Esophagus (tissue), 2 donors: ENCODE measurements around the gene CACNA1I. TPM values are rescaled to one million over a fixed set of nuclear protein-coding genes. Genes with fewer than 3 reads are reported as not detected.
"Not testable (repeated sequence)": the region's sequence is repeated elsewhere in the genome, so short reads cannot be mapped to it uniquely, and the experiment has no call there.

Experiments
- H3K27ac ChIP-seq, 2 donors: one replicate each; pipeline ENCODE4 v1.5.1; 2013; ENCODE audit warnings: low read depth in 2 of 2, mild to moderate bottlenecking in 2 of 2, inconsistent platforms in 1 of 2, low read length in 1 of 2, moderate library complexity in 1 of 2
- H3K27me3 ChIP-seq, 2 donors: one replicate each; pipeline ENCODE4 v1.6.1; 2013; ENCODE audit warnings: low read length in 2 of 2, control low read depth in 1 of 2, mild to moderate bottlenecking in 1 of 2; ENCODE audit not compliant: insufficient read depth in 2 of 2, control insufficient read depth in 1 of 2
- H3K36me3 ChIP-seq, 2 donors: one replicate each; pipeline ENCODE4 v1.6.1; 2013; ENCODE audit warnings: low read length in 1 of 2; ENCODE audit not compliant: control insufficient read depth in 2 of 2, insufficient read depth in 2 of 2
- H3K4me1 ChIP-seq, 2 donors: one replicate each; pipeline ENCODE4 v1.6.1; 2013; ENCODE audit warnings: low read length in 1 of 2; ENCODE audit not compliant: control insufficient read depth in 2 of 2, insufficient read depth in 2 of 2
- H3K4me3 ChIP-seq, 2 donors: one replicate each; pipeline ENCODE4 v1.5.1; 2013; ENCODE audit warnings: low read length in 2 of 2, mild to moderate bottlenecking in 2 of 2, low read depth in 1 of 2, moderate library complexity in 1 of 2
- H3K9me3 ChIP-seq, 2 donors: one replicate each; pipeline ENCODE4 v1.6.1; 2013; ENCODE audit warnings: mild to moderate bottlenecking in 2 of 2, low read depth in 1 of 2, low read length in 1 of 2, moderate library complexity in 1 of 2; ENCODE audit not compliant: control insufficient read depth in 2 of 2, insufficient read depth in 1 of 2
- WGBS, 2 donors: extraction: QIAGEN DNeasy Blood & Tissue Kit; methylation state at CpG; one replicate each; pipeline ENCODE4 v1.1.7; 2013; 5-methylcytosine and 5-hydroxymethylcytosine counted together
- polyA plus RNA-seq, 2 donors: library from polyadenylated mRNA; stranded (reverse); fragments of 200-250 nt; gene quantifications; one replicate each; pipeline ENCODE4 v1.2.3, GENCODE V29; 2013
- donor health status: healthy with polysubstance abuse.
- donor health status: Bipolar disorder and iron deficiency.

Gene CACNA1I
- polyA plus RNA-seq, 2 donors, result 0.09 to 0.37 TPM

DNA sequence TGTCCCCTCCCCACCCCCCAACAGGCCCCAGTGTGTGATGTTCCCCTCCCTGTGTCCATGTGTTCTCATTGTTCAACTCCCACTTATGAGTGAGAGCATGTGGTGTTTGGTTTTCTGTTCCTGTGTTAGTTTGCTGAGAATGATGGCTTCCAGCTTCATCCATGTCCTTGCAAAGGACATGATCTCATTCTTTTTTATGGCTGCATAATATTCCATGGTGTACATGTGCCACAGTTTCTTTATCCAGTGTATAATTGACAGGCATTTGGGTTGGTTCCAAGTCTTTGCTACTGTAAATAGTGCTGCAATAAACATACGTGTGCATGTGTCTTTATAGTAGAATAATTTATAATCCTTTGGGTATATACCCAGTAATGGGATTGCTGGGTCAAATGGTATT is 163.5 kb downstream of the CACNA1I start:
- not testable (repeated sequence) for H3K27me3 ChIP-seq, H3K27ac ChIP-seq, H3K4me3 ChIP-seq, H3K4me1 ChIP-seq, H3K9me3 ChIP-seq, H3K36me3 ChIP-seq
- 67 to 72% methylated on average over 1 of the region's 1 CpG for WGBS, 2 donors

DNA sequence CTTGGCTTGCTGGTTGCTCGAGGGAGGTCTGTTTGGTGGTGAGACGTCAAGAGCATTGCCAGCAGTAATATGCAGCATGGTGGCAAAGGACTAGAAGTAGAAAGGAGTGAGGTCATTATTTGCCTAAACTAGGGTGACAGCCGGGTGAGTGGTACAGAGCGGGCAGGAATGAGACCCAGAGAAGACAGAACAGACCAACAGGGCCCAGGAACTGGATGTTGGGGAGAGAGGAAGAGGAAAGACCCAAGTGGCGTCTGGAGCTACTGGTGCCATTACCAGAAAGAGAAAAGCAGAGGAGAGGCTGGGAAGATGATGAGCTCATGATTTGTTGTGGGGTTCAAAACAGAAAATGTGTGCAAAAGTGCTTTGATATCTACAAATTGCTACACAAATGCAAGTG is 164.3 kb downstream of the CACNA1I start:
- no peak overlapping the region for H3K4me3 ChIP-seq
- 88 to 93% methylated on average over 5 of the region's 5 CpGs for WGBS, 2 donors
- no peaks in the 10 kb centered on the region for H3K4me1 ChIP-seq
- H3K36me3 ChIP-seq, result no peaks in the 10 kb centered on the region
- H3K9me3 ChIP-seq, result peaks cover 0 to 3% of the 10 kb centered on the region in 2 donors
- H3K27ac ChIP-seq, result no peak overlapping the region
- no peaks in the 10 kb centered on the region for H3K27me3 ChIP-seq

GRCh38 chr22:39735776-39736175 is 165.2 kb downstream of the CACNA1I start:
- Histone ChIP-seq H3K4me3 (no peak overlapping the region), H3K27me3 (no peaks in the 10 kb centered on the region), H3K36me3 (no peaks in the 10 kb centered on the region), H3K27ac (no peak overlapping the region), H3K4me1 (no peaks in the 10 kb centered on the region), H3K9me3 (peaks cover 0 to 3% of the 10 kb centered on the region in 2 donors)
- 80 to 86% methylated on average over 10 of the region's 10 CpGs for WGBS, 2 donors

- WGBS, 2 donors, result 41 to 51% methylated on average over 1 of the region's 1 CpG
- H3K27ac ChIP-seq, result no peak overlapping the region
Measured at GRCh38 chr22:39738746-39739145, 168.2 kb downstream of the CACNA1I start.

More at GRCh38 chr22:39738746-39739145, 168.2 kb downstream of the CACNA1I start:
- Histone ChIP-seq H3K27me3 (no peaks in the 10 kb centered on the region), H3K4me1 (no peaks in the 10 kb centered on the region), H3K9me3 (no peaks in the 10 kb centered on the region), H3K4me3 (no peak overlapping the region), H3K36me3 (no peaks in the 10 kb centered on the region)

Other genes starting within 250 kb of the CACNA1I start
- 10 to 100 TPM; 32.5 to 39.8 TPM for gene SYNGR1, start 220.8 kb upstream of the CACNA1I start, polyA plus RNA-seq
- gene TAB1, start 171.0 kb upstream of the CACNA1I start, polyA plus RNA-seq, result 10 to 100 TPM; 10.6 to 13.4 TPM
- under 1 TPM; 0.28 to 0.36 TPM for gene MGAT3, start 113.7 kb upstream of the CACNA1I start, polyA plus RNA-seq
- gene MIEF1, start 68.5 kb upstream of the CACNA1I start, polyA plus RNA-seq, result 1 to 10 TPM; 4.2 to 9.0 TPM
- 100 to 1,000 TPM; 432 to 522 TPM for gene ATF4, start 50.2 kb upstream of the CACNA1I start, polyA plus RNA-seq
- gene RPS19BP1, start 38.0 kb upstream of the CACNA1I start, polyA plus RNA-seq, result 100 to 1,000 TPM in 1 of 2 donors, 10 to 100 TPM in 1; 94.0 to 116 TPM